B cell (primary cell): ENCODE measurements around the gene ORMDL3. TPM values are rescaled to one million over a fixed set of nuclear protein-coding genes. Genes with fewer than 3 reads are reported as not detected.

Source experiments
- ATAC-seq: fragments of 200-7000 bp; cut with Tn5 transposase; one replicate; pipeline ENCODE4 v1.10.0; 2021; ENCODE audit warnings: low read depth, mild to moderate bottlenecking, moderate number of reproducible peaks, moderate library complexity
- CTCF ChIA-PET: fragments of 350-600 bp; sonication (Branson Sonifier 250); formaldehyde crosslinking; loops from one replicate; lab custom pipeline; 2021; ENCODE audit warnings: antibody characterized with exemption, inconsistent platforms; lab: Charles Lee
- POLR2A ChIA-PET: fragments of 350-600 bp; sonication (Branson Sonifier 250); formaldehyde crosslinking; loops from one replicate; lab custom pipeline; 2021; ENCODE audit warnings: antibody characterized with exemption; lab: Charles Lee
- DNase-seq: peaks from one replicate; pipeline ENCODE4 v3.0.0; 2013
- H2AFZ ChIP-seq: 2 replicates; pipeline ENCODE4 v1.6.1; 2012; ENCODE audit warnings: mild to moderate bottlenecking, low read depth, low read length; ENCODE audit not compliant: insufficient read depth, poor library complexity, severe bottlenecking
- H3K27ac ChIP-seq, 2 donors: 1 replicate in 1 of 2; 2 replicates in 1 of 2; pipeline ENCODE4 v1.5.1; 2012 to 2013; ENCODE audit warnings: low read length in 2 of 2, mild to moderate bottlenecking in 2 of 2, moderate library complexity in 1 of 2
- H3K27me3 ChIP-seq, 4 experiments: fragments of 200-600 bp in 1 of 4; sonication (generic) in 1 of 4; replicated peaks in 1 of 4; 1 replicate in 2 of 4; 2 replicates in 2 of 4; pipeline versions ENCODE4 v1.6.1 to v1.7.0; 2013 to 2016; ENCODE audit warnings: low read length in 3 of 4, mild to moderate bottlenecking in 2 of 4, mixed read lengths in 1 of 4, moderate library complexity in 1 of 4; ENCODE audit not compliant: insufficient read depth in 4 of 4, control insufficient read depth in 3 of 4; ENCODE audit errors: control extremely low read depth in 1 of 4
- H3K36me3 ChIP-seq, 2 experiments: replicated peaks in 1 of 2; 1 replicate in 1 of 2; 2 replicates in 1 of 2; pipeline versions ENCODE4 v1.6.1 to v1.7.1; 2013; ENCODE audit warnings: low read length in 1 of 2; ENCODE audit not compliant: insufficient read depth in 2 of 2, control insufficient read depth in 1 of 2; ENCODE audit errors: control extremely low read depth in 1 of 2, extremely low read depth in 1 of 2
- H3K4me1 ChIP-seq, 2 donors: fragments of 200-600 bp in 1 of 2; sonication (generic) in 1 of 2; 1 replicate in 1 of 2; 2 replicates in 1 of 2; pipeline versions ENCODE4 v1.5.1 to v1.6.1; 2013 to 2017; ENCODE audit warnings: low read length in 2 of 2; ENCODE audit not compliant: control insufficient read depth in 2 of 2, insufficient read depth in 2 of 2
- H3K4me2 ChIP-seq: replicated peaks from 2 replicates; pipeline ENCODE3; 2012; ENCODE audit warnings: mild to moderate bottlenecking, low read depth, low read length; ENCODE audit not compliant: poor library complexity, severe bottlenecking
- H3K4me3 ChIP-seq, 5 experiments: fragments of 200-600 bp in 1 of 5; sonication (generic) in 1 of 5; 1 replicate in 3 of 5; 2 replicates in 2 of 5; pipeline versions ENCODE4 v1.5.1 to v1.7.0; 2011 to 2016; ENCODE audit warnings: low read length in 4 of 5, mild to moderate bottlenecking in 4 of 5, low read depth in 2 of 5, control low read depth in 1 of 5, moderate library complexity in 1 of 5; ENCODE audit not compliant: insufficient read depth in 1 of 5; ENCODE audit errors: control extremely low read depth in 1 of 5, extremely low read depth in 1 of 5
- H3K79me2 ChIP-seq: fragments of 200-600 bp; sonication (generic); one replicate; pipeline ENCODE4 v1.6.0; 2016; ENCODE audit warnings: low read length; ENCODE audit not compliant: control insufficient read depth, insufficient read depth
- H3K9ac ChIP-seq: fragments of 200-600 bp; sonication (generic); 2 replicates; pipeline ENCODE4 v1.6.1; 2017; ENCODE audit warnings: mild to moderate bottlenecking, low read length, moderate library complexity
- H3K9me3 ChIP-seq, 3 donors: one replicate each; pipeline versions ENCODE4 v1.6.1 to v1.7.1; 2013; ENCODE audit warnings: low read length in 2 of 3; ENCODE audit not compliant: control insufficient read depth in 2 of 3, insufficient read depth in 1 of 3; ENCODE audit errors: control extremely low read depth in 1 of 3
- H4K20me1 ChIP-seq: 2 replicates; pipeline ENCODE4 v1.6.0; 2012; ENCODE audit warnings: mild to moderate bottlenecking, low read length; ENCODE audit not compliant: insufficient read depth, control insufficient read depth, poor library complexity, severe bottlenecking
- H3K27ac Mint-ChIP-seq: one replicate; pipeline ENCODE4 v1.8.0; 2021; ENCODE audit warnings: mixed read lengths
- H3K27me3 Mint-ChIP-seq: one replicate; pipeline ENCODE4 v1.8.0; 2021; ENCODE audit warnings: mixed read lengths
- H3K4me1 Mint-ChIP-seq: one replicate; pipeline ENCODE4 v1.8.0; 2021; ENCODE audit warnings: mixed read lengths
- H3K4me3 Mint-ChIP-seq: one replicate; pipeline ENCODE4 v1.8.0; 2021; ENCODE audit warnings: mixed read lengths
- H3K9me3 Mint-ChIP-seq: one replicate; pipeline ENCODE4 v1.8.0; 2022; ENCODE audit warnings: mixed read lengths; ENCODE audit not compliant: insufficient read depth
- EZH2 ChIP-seq: IDR thresholded peaks from 2 replicates; pipeline ENCODE4 v1.6.1; 2012; ENCODE audit warnings: borderline replicate concordance, low read depth, mild to moderate bottlenecking, moderate library complexity, low read length; ENCODE audit not compliant: insufficient read depth, poor library complexity, severe bottlenecking
- WGBS: methylation state at CpG from one replicate; pipeline ENCODE4 v1.1.5; 2013; ENCODE audit warnings: missing lambda C conversion rate; ENCODE audit not compliant: insufficient coverage; 5-methylcytosine and 5-hydroxymethylcytosine counted together
- intact Hi-C: fragments of 100-400 bp; cut with micrococcal nuclease; formaldehyde crosslinking; loops from one replicate; pipeline ENCODE4 v1.10.0; 2022
- polyA plus RNA-seq: library from polyadenylated mRNA; depleted of rRNA; stranded (reverse); fragments of >200 nt; gene quantifications from 2 replicates; pipeline ENCODE4 v1.2.3, GENCODE V29; 2012
- total RNA-seq, 2 donors: library from RNA; stranded (reverse); fragments of 120-200 nt in 1 of 2; gene quantifications; 1 replicate in 1 of 2; 2 replicates in 1 of 2; pipeline versions ENCODE4 v1.2.3 to v1.2.4, GENCODE V29; 2013 to 2022
- TF ChIP-seq, protein P1 (sequence below): fragments of 200-600 bp; IDR thresholded peaks from one replicate; pipeline ENCODE4 v1.8.0; 2022; ENCODE audit warnings: antibody characterized with exemption, mild to moderate bottlenecking

The ORMDL3 gene
- total and polyA plus RNA-seq, 2 donors (not counting 1 experiment from before 2014, with no cell fraction given): 51.8 to 90.6 TPM

DNA sequence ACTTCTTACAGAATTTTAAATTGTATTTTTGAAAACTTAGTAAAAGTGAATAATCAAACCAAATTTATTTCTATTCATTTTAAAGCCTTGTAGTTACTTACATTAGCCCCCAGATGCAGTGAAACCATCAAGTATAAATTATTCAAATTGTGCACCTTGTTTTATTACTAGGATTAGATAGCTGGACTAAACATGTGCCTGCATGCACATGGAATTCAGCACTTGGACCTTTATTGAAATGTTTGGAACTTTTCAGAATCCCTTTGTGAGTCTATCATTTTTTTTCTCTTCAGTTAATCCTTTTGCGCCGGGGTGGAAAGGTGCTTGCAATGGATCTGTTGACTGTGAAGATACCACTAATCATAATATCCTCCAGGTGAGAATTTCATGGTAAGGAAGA, 54.6 kb downstream of the ORMDL3 start:
- Mint-ChIP-seq H3K9me3 (no peaks in the 10 kb centered on the region), H3K27ac (peak overlapping the region; percentile 50), H3K4me3 (peak overlapping the region; percentile 67), H3K4me1 (peaks cover 44% of the 10 kb centered on the region), H3K27me3 (no peaks in the 10 kb centered on the region)
- WGBS: no CpG with 5 or more reads among the region's 2 CpGs
- peaks cover 0 to 11% (median 5%) of the 10 kb centered on the region in 3 donors for H3K9me3 ChIP-seq
- H3K4me2 ChIP-seq: peak overlapping the region; percentile 56
- no peaks in the 10 kb centered on the region for H3K27me3 ChIP-seq
- H2AFZ ChIP-seq: no peak overlapping the region
- H3K36me3 ChIP-seq: no peaks in the 10 kb centered on the region
- H4K20me1 ChIP-seq: no peaks in the 10 kb centered on the region
- peaks cover 17% of the 10 kb centered on the region for H3K79me2 ChIP-seq
- peaks cover 31 to 45% of the 10 kb centered on the region in 2 donors for H3K4me1 ChIP-seq
- DNase-seq (peak; percentile 56), ATAC-seq (peak; percentile 31)
- TF ChIP-seq EZH2: no peak
- TF ChIP-seq, protein P1, sequence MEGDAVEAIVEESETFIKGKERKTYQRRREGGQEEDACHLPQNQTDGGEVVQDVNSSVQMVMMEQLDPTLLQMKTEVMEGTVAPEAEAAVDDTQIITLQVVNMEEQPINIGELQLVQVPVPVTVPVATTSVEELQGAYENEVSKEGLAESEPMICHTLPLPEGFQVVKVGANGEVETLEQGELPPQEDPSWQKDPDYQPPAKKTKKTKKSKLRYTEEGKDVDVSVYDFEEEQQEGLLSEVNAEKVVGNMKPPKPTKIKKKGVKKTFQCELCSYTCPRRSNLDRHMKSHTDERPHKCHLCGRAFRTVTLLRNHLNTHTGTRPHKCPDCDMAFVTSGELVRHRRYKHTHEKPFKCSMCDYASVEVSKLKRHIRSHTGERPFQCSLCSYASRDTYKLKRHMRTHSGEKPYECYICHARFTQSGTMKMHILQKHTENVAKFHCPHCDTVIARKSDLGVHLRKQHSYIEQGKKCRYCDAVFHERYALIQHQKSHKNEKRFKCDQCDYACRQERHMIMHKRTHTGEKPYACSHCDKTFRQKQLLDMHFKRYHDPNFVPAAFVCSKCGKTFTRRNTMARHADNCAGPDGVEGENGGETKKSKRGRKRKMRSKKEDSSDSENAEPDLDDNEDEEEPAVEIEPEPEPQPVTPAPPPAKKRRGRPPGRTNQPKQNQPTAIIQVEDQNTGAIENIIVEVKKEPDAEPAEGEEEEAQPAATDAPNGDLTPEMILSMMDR: peak; percentile 82
- H3K4me3 ChIP-seq: peak overlapping the region in 2 of 5 experiments; percentile 2 to 6
- H3K27ac ChIP-seq: peak overlapping the region in 1 of 2 donors; percentile 36
- CTCF ChIA-PET: interaction anchor here (0.6 to 4.7 kb wide), 35 partner anchors 8 to 660 kb away, joined by 3 to 73 read pairs (median 4); partner anchors contain the start of genes MIEN1 and PSMD3
- POLR2A ChIA-PET: interaction anchor here (1.0 to 1.5 kb wide), 2 partner anchors 108 to 117 kb away, joined by 3 read pairs; partner anchors contain the start of gene PSMD3
- no peak overlapping the region for H3K9ac ChIP-seq
- intact Hi-C loops: loop anchor here (1.0 to 2.0 kb wide), 4 partner anchors 54 to 155 kb away; partner anchors contain the start of genes LRRC3C, ORMDL3 and PSMD3

DNA sequence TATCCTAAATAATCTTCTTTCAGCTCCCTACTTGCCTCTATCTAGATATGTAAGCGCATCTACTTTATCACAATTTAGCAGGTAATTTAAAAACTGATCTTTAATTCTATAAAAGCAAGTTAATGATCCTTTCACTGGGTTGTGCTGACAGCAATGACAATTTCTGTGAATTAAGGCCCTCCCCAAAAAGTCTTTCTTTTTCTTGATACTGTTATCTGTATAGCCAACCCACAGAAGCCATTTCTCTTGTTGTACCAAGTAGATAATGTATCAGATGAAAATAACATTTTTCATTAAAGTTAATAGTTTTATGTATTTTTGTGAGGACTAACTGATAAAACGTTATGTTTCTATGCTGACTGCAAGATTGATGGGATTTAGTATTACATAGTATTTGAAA, 55.6 kb downstream of the ORMDL3 start:
- no peak overlapping the region for H3K4me3 Mint-ChIP-seq
- CTCF ChIA-PET: interaction anchor here (0.8 to 4.7 kb wide), 17 partner anchors 12 to 251 kb away, joined by 3 to 73 read pairs (median 7); partner anchors contain the start of gene PSMD3

More for the DNA sequence above, 55.6 kb downstream of the ORMDL3 start:
- peak overlapping the region in 1 of 2 donors; percentile 67 for H3K27ac ChIP-seq
- H3K27me3 Mint-ChIP-seq: no peaks in the 10 kb centered on the region
- no peak overlapping the region for H3K9ac ChIP-seq
- POLR2A ChIA-PET: no interaction called here
- no peak overlapping the region for H3K4me3 ChIP-seq
- peaks cover 53% of the 10 kb centered on the region for H3K4me1 Mint-ChIP-seq
- no peaks in the 10 kb centered on the region for H4K20me1 ChIP-seq
- H3K4me2 ChIP-seq: no peak overlapping the region
- H3K27me3 ChIP-seq: no peaks in the 10 kb centered on the region
- intact Hi-C loops: loop anchor here (1.0 to 2.0 kb wide), 4 partner anchors 55 to 156 kb away; partner anchors contain the start of genes LRRC3C, ORMDL3 and PSMD3
- no peaks in the 10 kb centered on the region for H3K9me3 Mint-ChIP-seq
- peak overlapping the region; percentile 42 for H3K27ac Mint-ChIP-seq
- H3K9me3 ChIP-seq: peaks cover 0 to 17% (median 5%) of the 10 kb centered on the region in 3 donors
- H3K36me3 ChIP-seq: no peaks in the 10 kb centered on the region
- no peak for DNase-seq
- TF ChIP-seq EZH2: no peak
- TF ChIP-seq, protein P1: no peak
- H3K79me2 ChIP-seq: peaks cover 23% of the 10 kb centered on the region
- peaks cover 41 to 54% of the 10 kb centered on the region in 2 donors for H3K4me1 ChIP-seq
- WGBS: no CpG with 5 or more reads among the region's 2 CpGs
- no peak overlapping the region for H2AFZ ChIP-seq
- no peak for ATAC-seq
